Measurements from ENCODE around the gene ANKRD55. TPM values are rescaled to one million over a fixed set of nuclear protein-coding genes. Genes with fewer than 3 reads are reported as not detected.

The ANKRD55 gene
- total and polyA plus RNA-seq, 11 donors: 0.11 to 0.15 TPM; not detected in 9

DNA sequence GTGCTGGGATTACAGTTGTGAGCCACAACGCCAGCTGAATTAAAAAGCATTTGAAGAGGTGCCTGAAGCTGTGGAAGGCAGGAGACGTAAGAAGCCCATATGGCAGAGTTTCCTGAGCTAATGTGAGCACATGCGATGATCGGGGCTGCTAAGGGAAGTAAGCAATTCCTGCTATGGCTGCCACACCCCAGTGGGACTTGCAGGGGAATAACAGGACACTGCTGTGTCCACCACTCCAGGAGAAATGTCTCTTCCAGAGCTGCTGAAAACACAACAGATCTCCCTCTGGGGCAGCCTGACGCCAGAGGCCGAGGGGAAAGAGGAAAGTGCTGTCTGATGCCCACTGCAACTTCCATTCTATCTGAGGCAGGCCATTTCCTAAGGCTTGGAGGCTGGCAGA lies 46.2 kb upstream of the ANKRD55 start:
- ATAC-seq (peak in 2 of 4 donors; percentile 51 to 74), DNase-seq (peak in 2 of 5 donors; percentile 40 to 51)
- H3K27ac ChIP-seq: peak overlapping the region in 2 of 12 donors; percentile 19 to 23
- 48 to 67% (median 56%) methylated on average over 6 of the region's 6 CpGs for WGBS, 4 donors
- TF ChIP-seq POLR2A (IDR thresholded peaks at IDR 0.05): no peak
- TF ChIP-seq, protein P1, sequence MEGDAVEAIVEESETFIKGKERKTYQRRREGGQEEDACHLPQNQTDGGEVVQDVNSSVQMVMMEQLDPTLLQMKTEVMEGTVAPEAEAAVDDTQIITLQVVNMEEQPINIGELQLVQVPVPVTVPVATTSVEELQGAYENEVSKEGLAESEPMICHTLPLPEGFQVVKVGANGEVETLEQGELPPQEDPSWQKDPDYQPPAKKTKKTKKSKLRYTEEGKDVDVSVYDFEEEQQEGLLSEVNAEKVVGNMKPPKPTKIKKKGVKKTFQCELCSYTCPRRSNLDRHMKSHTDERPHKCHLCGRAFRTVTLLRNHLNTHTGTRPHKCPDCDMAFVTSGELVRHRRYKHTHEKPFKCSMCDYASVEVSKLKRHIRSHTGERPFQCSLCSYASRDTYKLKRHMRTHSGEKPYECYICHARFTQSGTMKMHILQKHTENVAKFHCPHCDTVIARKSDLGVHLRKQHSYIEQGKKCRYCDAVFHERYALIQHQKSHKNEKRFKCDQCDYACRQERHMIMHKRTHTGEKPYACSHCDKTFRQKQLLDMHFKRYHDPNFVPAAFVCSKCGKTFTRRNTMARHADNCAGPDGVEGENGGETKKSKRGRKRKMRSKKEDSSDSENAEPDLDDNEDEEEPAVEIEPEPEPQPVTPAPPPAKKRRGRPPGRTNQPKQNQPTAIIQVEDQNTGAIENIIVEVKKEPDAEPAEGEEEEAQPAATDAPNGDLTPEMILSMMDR (IDR thresholded peaks at IDR 0.05): no peak
- intact Hi-C loops (cut with DNase I): loop anchor here in 4 of 10 donors (5.0 to 10.0 kb wide), 7 partner anchors 186 to 948 kb away; no protein-coding TSS in a partner anchor
- peaks cover 0 to 28% (median 12%) of the 10 kb centered on the region in 12 donors for H3K4me1 ChIP-seq
- H3K27me3 ChIP-seq: no peaks in the 10 kb centered on the region
- no peaks in the 10 kb centered on the region for H3K36me3 ChIP-seq
- H3K4me3 ChIP-seq: no peak overlapping the region
- peaks cover 0 to 10% (median 0%) of the 10 kb centered on the region in 12 donors for H3K9me3 ChIP-seq

DNA sequence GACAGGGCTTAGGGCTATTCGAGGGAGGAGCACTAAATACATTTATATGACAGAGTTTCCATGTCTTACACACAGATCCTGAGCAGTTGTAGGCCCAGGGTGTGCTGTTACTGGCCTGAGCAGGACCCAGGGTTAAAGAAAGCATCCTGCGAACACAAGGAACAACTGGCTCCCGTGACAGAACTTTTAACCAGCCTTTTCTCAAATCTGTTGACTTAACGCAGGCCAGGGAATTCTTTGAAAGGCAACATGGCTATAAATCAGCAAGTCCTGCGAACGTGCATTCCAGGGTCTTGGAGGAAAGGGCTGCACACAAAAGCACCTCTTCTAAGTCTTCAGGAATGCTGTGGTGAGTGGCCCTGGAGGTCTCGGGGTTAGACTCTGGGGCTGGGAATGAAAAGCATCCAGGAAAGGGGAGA lies 45.2 kb upstream of the ANKRD55 start:
- no peak overlapping the region for H3K4me3 ChIP-seq
- no peak for TF ChIP-seq POLR2A (IDR thresholded peaks at IDR 0.05)
- TF ChIP-seq, protein P1 (IDR thresholded peaks at IDR 0.05): no peak
- no peaks in the 10 kb centered on the region for H3K27me3 ChIP-seq
- 87 to 94% (median 92%) methylated on average over 7 of the region's 7 CpGs for WGBS, 4 donors
- H3K27ac ChIP-seq: no peak overlapping the region
- peaks cover 0 to 28% (median 12%) of the 10 kb centered on the region in 12 donors for H3K4me1 ChIP-seq
- DNase-seq (no peak), ATAC-seq (no peak)
- H3K9me3 ChIP-seq: peaks cover 0 to 10% (median 0%) of the 10 kb centered on the region in 12 donors
- H3K36me3 ChIP-seq: no peaks in the 10 kb centered on the region
- intact Hi-C loops (cut with DNase I): loop anchor here in 4 of 10 donors (5.0 to 10.0 kb wide), 7 partner anchors 186 to 949 kb away; no protein-coding TSS in a partner anchor

DNA sequence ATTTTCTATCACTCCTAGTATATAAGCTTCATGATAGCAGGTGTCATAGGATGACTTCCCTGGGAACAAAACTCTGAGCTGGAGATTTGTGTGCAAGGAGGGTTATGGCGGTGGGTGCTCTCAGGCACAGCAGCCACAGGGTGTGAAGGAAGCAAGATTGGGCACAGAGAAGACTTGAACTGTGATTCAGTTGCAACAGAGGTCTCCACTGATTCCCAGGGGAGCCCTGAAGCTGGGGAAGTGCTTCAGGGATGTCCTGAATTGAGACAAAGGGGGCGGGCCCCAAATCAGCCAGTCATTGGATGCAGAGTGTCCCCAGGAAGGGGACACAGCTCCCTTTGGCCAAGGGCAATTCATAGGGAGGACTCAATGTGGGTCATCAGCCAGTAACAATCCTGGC lies 44.4 kb upstream of the ANKRD55 start:
- Histone ChIP-seq H3K4me1 (peaks cover 0 to 28% (median 12%) of the 10 kb centered on the region in 12 donors), H3K4me3 (no peak overlapping the region), H3K36me3 (no peaks in the 10 kb centered on the region), H3K27ac (no peak overlapping the region), H3K9me3 (peaks cover 0 to 10% (median 0%) of the 10 kb centered on the region in 12 donors), H3K27me3 (no peaks in the 10 kb centered on the region)
- intact Hi-C loops (cut with DNase I): loop anchor here in 4 of 10 donors (5.0 to 10.0 kb wide), 7 partner anchors 187 to 950 kb away; no protein-coding TSS in a partner anchor
- 64 to 98% (median 85%) methylated on average over 2 of the region's 2 CpGs for WGBS, 4 donors
- no peak for ATAC-seq
- no peak for DNase-seq
- TF ChIP-seq, protein P1 (IDR thresholded peaks at IDR 0.05): no peak
- TF ChIP-seq POLR2A (IDR thresholded peaks at IDR 0.05): no peak

DNA sequence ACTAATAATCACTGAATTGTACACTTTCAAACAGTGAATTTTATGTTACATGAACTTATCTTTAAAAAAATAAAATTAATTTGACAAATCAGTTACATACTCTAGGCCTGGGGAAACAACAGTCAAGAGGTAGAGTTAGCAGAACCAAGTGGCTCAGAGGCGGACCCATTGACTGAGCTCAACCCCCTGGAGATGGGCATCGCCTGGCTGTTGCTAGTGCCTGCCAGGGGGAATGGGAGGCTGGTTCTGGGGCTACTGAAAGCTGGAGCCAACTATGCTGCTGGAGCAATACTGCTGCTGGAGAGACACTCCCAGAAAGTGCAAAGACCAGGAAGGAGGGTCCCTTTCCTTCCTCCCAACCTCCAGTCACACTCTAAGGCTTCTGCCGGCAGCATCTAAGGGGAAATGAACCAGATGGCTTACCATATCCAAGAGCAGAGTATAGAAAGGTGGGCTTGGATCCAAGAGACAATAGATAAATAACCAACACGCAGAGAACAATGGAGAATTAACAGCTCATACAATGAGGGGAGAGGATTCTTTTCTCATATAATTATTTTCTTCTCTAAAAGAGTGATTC lies 40.3 kb upstream of the ANKRD55 start:
- intact Hi-C loops (cut with DNase I): loop anchor here in 5 of 10 donors (5.0 to 10.0 kb wide), 11 partner anchors 191 to 949 kb away; no protein-coding TSS in a partner anchor
- no peaks in the 10 kb centered on the region for H3K27me3 ChIP-seq
- H3K4me3 ChIP-seq: no peak overlapping the region
- H3K36me3 ChIP-seq: no peaks in the 10 kb centered on the region
- WGBS, 4 donors: 65 to 72% (median 70%) methylated on average over 4 of the region's 4 CpGs
- ATAC-seq (no peak), DNase-seq (no peak)
- no peaks in the 10 kb centered on the region for H3K9me3 ChIP-seq
- peaks cover 0 to 22% (median 2%) of the 10 kb centered on the region in 12 donors for H3K4me1 ChIP-seq
- no peak overlapping the region for H3K27ac ChIP-seq
- TF ChIP-seq POLR2A (IDR thresholded peaks at IDR 0.05): no peak
- TF ChIP-seq, protein P1 (IDR thresholded peaks at IDR 0.05): no peak

All from heart left ventricle (tissue), 16 donors.